ENCODE data around the gene PDGFD. TPM values are rescaled to one million over a fixed set of nuclear protein-coding genes. Genes with fewer than 3 reads are reported as not detected.

The PDGFD gene
- total and polyA plus RNA-seq, 2 experiments from 2014 or later, result 1.9 to 4.5 TPM

DNA sequence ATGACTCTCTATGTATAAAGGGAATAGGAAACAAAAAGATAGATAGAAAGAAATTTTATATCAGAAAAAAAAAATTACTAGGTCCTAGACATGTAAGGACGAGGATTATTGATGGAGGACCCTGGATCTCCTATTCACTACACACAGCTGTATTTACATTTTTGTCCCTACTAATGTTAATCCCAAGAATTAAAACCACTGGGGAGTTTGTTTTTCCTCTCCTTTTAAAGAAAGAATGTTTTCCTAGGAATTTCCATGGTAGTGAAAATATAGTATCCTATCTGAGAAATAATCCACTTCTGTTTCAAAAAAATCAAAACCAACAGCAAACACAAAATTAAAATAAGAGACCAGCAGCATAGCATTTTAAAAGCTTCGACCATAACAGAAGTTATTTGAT, 41.1 kb downstream of the PDGFD start:
- Histone ChIP-seq H2AFZ (no peak overlapping the region), H3K27ac (ENCODE audit: low read depth) (no peak overlapping the region), H4K20me1 (replicated peaks; ENCODE audit: insufficient read depth) (no peaks in the 10 kb centered on the region), H3F3A (replicated peaks; ENCODE audit: low read depth) (no peaks in the 10 kb centered on the region), H3K4me2 (no peak overlapping the region), H3K36me3 (ENCODE audit: insufficient read depth) (no peaks in the 10 kb centered on the region), H3K27me3 (ENCODE audit: insufficient read depth) (no peaks in the 10 kb centered on the region), H3K4me3 (no peak overlapping the region), H3K79me2 (replicated peaks; ENCODE audit: insufficient read depth) (no peaks in the 10 kb centered on the region), H3K9me2 (ENCODE audit: insufficient read depth) (no peaks in the 10 kb centered on the region), H3K4me1 (ENCODE audit: insufficient read depth) (peaks cover 18% of the 10 kb centered on the region)
- Mint-ChIP-seq H3K36me3 (ENCODE audit: low read depth) (no peaks in the 10 kb centered on the region), H3K27me3 (ENCODE audit: insufficient read depth, low read depth, poor library complexity) (peaks cover 3% of the 10 kb centered on the region), H3K4me1 (peaks cover 14% of the 10 kb centered on the region), H3K4me3 (no peak overlapping the region), H3K27ac (no peak overlapping the region), H3K9me3 (peaks cover 4% of the 10 kb centered on the region; the same call in 1 of the 3 replicates)
- no peak for ATAC-seq
- DNase-seq (ENCODE audit: low spot score), result no peak
- TF ChIP-seq, protein P1, sequence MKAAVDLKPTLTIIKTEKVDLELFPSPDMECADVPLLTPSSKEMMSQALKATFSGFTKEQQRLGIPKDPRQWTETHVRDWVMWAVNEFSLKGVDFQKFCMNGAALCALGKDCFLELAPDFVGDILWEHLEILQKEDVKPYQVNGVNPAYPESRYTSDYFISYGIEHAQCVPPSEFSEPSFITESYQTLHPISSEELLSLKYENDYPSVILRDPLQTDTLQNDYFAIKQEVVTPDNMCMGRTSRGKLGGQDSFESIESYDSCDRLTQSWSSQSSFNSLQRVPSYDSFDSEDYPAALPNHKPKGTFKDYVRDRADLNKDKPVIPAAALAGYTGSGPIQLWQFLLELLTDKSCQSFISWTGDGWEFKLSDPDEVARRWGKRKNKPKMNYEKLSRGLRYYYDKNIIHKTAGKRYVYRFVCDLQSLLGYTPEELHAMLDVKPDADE (IDR thresholded peaks at IDR 0.05), result no peak
- TF ChIP-seq EZH2phosphoT487 (IDR thresholded peaks at IDR 0.05; ENCODE audit: unreplicated experiment), result no peak
- TF ChIP-seq POLR2AphosphoS5 (IDR thresholded peaks at IDR 0.05; ENCODE audit: low read depth), result no peak
- TF ChIP-seq NANOG (IDR thresholded peaks at IDR 0.05; ENCODE audit: borderline replicate concordance), result no peak
- TF ChIP-seq, protein P2, sequence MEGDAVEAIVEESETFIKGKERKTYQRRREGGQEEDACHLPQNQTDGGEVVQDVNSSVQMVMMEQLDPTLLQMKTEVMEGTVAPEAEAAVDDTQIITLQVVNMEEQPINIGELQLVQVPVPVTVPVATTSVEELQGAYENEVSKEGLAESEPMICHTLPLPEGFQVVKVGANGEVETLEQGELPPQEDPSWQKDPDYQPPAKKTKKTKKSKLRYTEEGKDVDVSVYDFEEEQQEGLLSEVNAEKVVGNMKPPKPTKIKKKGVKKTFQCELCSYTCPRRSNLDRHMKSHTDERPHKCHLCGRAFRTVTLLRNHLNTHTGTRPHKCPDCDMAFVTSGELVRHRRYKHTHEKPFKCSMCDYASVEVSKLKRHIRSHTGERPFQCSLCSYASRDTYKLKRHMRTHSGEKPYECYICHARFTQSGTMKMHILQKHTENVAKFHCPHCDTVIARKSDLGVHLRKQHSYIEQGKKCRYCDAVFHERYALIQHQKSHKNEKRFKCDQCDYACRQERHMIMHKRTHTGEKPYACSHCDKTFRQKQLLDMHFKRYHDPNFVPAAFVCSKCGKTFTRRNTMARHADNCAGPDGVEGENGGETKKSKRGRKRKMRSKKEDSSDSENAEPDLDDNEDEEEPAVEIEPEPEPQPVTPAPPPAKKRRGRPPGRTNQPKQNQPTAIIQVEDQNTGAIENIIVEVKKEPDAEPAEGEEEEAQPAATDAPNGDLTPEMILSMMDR (conservative IDR thresholded peaks at IDR 0.05; ENCODE audit: low read depth in 2 of 2), result no peak
- no peak for TF ChIP-seq ZNF114 (CRISPR knock-in tag; IDR thresholded peaks at IDR 0.05)
- TF ChIP-seq JUNB (IDR thresholded peaks at IDR 0.05; ENCODE audit: unreplicated experiment), result no peak
- TF ChIP-seq, protein P3, sequence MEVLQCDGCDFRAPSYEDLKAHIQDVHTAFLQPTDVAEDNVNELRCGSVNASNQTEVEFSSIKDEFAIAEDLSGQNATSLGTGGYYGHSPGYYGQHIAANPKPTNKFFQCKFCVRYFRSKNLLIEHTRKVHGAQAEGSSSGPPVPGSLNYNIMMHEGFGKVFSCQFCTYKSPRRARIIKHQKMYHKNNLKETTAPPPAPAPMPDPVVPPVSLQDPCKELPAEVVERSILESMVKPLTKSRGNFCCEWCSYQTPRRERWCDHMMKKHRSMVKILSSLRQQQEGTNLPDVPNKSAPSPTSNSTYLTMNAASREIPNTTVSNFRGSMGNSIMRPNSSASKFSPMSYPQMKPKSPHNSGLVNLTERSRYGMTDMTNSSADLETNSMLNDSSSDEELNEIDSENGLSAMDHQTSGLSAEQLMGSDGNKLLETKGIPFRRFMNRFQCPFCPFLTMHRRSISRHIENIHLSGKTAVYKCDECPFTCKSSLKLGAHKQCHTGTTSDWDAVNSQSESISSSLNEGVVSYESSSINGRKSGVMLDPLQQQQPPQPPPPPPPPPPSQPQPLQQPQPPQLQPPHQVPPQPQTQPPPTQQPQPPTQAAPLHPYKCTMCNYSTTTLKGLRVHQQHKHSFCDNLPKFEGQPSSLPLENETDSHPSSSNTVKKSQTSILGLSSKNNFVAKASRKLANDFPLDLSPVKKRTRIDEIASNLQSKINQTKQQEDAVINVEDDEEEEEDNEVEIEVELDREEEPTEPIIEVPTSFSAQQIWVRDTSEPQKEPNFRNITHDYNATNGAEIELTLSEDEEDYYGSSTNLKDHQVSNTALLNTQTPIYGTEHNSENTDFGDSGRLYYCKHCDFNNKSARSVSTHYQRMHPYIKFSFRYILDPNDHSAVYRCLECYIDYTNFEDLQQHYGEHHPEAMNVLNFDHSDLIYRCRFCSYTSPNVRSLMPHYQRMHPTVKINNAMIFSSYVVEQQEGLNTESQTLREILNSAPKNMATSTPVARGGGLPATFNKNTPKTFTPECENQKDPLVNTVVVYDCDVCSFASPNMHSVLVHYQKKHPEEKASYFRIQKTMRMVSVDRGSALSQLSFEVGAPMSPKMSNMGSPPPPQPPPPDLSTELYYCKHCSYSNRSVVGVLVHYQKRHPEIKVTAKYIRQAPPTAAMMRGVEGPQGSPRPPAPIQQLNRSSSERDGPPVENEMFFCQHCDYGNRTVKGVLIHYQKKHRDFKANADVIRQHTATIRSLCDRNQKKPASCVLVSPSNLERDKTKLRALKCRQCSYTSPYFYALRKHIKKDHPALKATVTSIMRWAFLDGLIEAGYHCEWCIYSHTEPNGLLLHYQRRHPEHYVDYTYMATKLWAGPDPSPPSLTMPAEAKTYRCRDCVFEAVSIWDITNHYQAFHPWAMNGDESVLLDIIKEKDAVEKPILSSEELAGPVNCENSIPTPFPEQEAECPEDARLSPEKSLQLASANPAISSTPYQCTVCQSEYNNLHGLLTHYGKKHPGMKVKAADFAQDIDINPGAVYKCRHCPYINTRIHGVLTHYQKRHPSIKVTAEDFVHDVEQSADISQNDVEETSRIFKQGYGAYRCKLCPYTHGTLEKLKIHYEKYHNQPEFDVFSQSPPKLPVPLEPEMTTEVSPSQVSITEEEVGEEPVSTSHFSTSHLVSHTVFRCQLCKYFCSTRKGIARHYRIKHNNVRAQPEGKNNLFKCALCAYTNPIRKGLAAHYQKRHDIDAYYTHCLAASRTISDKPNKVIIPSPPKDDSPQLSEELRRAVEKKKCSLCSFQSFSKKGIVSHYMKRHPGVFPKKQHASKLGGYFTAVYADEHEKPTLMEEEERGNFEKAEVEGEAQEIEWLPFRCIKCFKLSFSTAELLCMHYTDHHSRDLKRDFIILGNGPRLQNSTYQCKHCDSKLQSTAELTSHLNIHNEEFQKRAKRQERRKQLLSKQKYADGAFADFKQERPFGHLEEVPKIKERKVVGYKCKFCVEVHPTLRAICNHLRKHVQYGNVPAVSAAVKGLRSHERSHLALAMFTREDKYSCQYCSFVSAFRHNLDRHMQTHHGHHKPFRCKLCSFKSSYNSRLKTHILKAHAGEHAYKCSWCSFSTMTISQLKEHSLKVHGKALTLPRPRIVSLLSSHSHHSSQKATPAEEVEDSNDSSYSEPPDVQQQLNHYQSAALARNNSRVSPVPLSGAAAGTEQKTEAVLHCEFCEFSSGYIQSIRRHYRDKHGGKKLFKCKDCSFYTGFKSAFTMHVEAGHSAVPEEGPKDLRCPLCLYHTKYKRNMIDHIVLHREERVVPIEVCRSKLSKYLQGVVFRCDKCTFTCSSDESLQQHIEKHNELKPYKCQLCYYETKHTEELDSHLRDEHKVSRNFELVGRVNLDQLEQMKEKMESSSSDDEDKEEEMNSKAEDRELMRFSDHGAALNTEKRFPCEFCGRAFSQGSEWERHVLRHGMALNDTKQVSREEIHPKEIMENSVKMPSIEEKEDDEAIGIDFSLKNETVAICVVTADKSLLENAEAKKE (CRISPR knock-in tag; IDR thresholded peaks at IDR 0.05), result no peak
- TF ChIP-seq CREB1 (CRISPR knock-in tag; IDR thresholded peaks at IDR 0.05; ENCODE audit: low read depth), result no peak
- TF ChIP-seq ZNF331 (CRISPR knock-in tag; IDR thresholded peaks at IDR 0.05; ENCODE audit: low read depth), result no peak
